Endothelial cell of umbilical vein (primary cell): ENCODE measurements around the gene NAMPT.

Experiments used
- CTCF ChIP-seq, 2 donors: IDR thresholded peaks; 1 replicate in 1 of 2; 2 replicates in 1 of 2; pipeline ENCODE4 v1.5.1; 2011; ENCODE audit warnings: low read length in 2 of 2, mild to moderate bottlenecking in 2 of 2, moderate library complexity in 2 of 2, control low read depth in 1 of 2, inconsistent platforms in 1 of 2, low read depth in 1 of 2; ENCODE audit not compliant: insufficient read depth in 1 of 2; ENCODE audit errors: extremely low read depth in 1 of 2
- EZH2 ChIP-seq: IDR thresholded peaks from 2 replicates; pipeline ENCODE4 v1.6.1; 2012; ENCODE audit warnings: borderline replicate concordance, low read depth, mild to moderate bottlenecking, moderate library complexity, low read length, inconsistent platforms; ENCODE audit not compliant: severe bottlenecking
- JUN ChIP-seq: IDR thresholded peaks from 2 replicates; pipeline ENCODE4 v1.6.1; 2011; ENCODE audit warnings: borderline replicate concordance, low read depth; ENCODE audit not compliant: insufficient read length, insufficient read depth
- POLR2A ChIP-seq: IDR thresholded peaks from 2 replicates; pipeline ENCODE4 v1.6.1; 2012; ENCODE audit warnings: low read depth, mild to moderate bottlenecking, control low read depth, low read length

- TF ChIP-seq POLR2A (no peak), CTCF (IDR thresholded peaks at IDR 0.05; ENCODE audit: extremely low read depth in 1 of 2, insufficient read depth in 1 of 2, low read depth in 1 of 2, low read length in 2 of 2) (no peak), JUN (no peak), EZH2 (no peak)
These were observed 29.2 kb upstream of the NAMPT start for GRCh38 chr7:106313966-106314365.
